GM12874 (cell line): ENCODE results near the gene MVB12B.

Experiments
- TF ChIP-seq, protein P1 (sequence below): IDR thresholded peaks from 2 replicates; pipeline ENCODE4 v1.5.1; 2011; ENCODE audit warnings: low read depth, mild to moderate bottlenecking, control low read depth, low read length, moderate library complexity; ENCODE audit not compliant: insufficient read depth

Gene MVB12B

DNA sequence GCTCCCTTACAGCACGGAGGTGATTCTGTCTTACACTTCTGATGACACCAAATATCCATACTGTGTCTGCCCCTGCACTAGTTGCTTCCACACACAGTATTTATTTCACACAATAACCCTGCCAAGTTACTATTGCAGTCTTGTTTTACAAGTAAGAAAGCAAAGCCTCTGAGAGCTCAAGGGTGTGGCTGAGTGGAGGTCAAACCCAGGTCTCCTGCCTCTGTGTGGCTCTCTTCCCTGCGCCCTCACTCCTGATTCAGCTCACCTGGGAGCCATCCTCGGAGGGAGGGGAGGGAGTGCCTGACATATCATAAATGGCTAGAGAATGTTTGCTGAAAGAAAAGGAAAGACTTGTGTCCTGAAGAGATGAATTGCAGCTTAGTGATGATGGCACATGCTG is 41.0 kb downstream of the MVB12B start:
- TF ChIP-seq, protein P1, sequence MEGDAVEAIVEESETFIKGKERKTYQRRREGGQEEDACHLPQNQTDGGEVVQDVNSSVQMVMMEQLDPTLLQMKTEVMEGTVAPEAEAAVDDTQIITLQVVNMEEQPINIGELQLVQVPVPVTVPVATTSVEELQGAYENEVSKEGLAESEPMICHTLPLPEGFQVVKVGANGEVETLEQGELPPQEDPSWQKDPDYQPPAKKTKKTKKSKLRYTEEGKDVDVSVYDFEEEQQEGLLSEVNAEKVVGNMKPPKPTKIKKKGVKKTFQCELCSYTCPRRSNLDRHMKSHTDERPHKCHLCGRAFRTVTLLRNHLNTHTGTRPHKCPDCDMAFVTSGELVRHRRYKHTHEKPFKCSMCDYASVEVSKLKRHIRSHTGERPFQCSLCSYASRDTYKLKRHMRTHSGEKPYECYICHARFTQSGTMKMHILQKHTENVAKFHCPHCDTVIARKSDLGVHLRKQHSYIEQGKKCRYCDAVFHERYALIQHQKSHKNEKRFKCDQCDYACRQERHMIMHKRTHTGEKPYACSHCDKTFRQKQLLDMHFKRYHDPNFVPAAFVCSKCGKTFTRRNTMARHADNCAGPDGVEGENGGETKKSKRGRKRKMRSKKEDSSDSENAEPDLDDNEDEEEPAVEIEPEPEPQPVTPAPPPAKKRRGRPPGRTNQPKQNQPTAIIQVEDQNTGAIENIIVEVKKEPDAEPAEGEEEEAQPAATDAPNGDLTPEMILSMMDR: no peak

DNA sequence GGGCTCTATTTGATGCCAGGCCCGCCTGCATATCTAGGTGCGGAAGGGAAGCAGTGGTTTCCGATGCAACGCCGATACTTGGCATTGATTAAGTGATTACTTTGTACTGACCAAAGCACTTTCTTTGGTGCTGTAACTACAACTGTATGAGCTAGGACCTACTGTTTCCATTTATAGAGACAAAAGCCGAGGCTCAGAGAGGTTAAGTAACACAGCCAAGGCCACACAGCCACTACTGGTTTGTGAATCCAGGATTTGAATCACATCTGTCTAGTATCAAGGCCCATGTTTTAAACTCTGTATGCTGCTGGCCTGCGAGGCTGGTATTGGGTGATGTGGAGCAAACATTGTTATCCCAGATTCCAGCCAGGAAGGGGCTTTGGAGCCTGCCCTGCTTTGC is 41.4 kb downstream of the MVB12B start:
- TF ChIP-seq, protein P1: no peak

DNA sequence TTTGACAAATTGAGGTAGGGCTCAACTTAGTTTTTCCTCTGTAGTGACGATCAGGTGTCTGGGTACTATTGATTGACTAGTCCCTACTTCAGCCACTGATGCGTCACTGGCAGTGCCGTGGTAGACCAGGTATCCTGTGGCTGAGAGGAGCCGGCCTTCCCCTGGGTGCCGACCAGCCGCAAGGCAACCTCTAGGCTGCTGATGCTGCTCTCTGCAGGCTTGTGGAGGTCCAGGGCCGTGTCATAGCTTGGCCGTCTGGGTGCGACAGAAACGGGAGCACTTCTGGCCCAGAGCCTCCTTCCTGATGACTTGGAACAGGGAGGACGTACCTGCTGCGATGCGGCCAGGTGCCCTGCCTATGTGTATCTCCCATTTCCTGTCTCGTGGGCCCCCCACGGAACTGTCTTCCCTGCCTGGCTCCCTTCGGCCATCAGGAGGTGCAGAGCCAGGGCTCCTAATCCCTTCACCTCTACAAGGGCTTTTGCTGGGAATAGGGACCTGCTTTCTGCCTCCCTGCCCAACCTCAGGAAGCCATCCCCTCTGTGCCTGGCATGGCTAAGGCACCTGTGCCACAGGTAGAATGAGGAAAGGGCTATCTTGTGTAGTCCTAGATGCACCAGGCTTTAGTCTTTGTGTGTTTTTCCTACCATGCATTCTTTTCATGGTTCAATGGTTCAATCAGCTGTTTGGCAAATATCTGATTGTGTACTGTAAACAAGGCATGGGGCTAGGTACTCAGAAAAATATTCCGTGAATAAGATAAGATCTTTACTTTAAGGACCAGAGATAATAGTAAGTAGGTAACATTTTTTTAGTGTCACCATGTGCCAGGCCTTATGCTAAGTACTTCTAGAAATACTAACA is 44.6 kb downstream of the MVB12B start:
- TF ChIP-seq, protein P1: no peak

DNA sequence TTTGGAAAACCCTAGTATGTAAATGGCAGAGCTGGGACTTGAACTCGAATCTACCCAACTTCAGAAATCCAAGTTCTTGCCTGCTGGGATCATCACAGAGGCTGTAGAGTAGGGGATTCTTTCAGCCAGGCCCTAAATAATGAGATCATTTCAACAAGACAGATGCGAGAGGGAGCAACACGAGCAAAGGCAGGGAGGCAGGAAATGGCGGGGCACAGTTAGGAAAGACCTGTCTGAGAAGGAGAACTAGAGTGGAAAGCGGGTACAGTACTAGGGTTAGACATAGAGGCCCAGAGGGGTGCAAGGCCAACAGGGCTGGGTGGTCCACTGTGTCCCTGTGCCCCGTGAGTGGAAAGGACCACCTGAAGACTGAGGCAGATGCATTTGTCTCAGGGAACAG is 46.1 kb downstream of the MVB12B start:
- TF ChIP-seq, protein P1: no peak

DNA sequence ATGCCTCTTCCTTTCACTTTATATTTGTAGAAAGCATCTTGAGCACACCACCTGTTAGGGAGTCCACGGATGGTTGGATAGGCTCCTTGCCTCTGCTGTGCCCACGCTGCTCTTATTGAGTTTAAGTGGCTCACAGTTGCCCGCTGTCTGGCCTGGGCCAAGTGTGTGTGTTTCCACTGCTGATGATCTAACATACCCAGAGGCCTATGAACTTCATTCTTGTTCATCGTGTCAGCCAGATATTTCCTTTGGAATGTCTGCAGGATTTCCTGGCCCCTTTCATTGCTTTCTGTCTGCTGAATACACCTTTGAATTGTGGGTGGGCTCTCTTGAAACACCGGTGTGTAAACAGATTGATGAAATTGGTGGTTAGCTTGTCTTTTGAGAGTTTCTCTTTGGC is 46.6 kb downstream of the MVB12B start:
- TF ChIP-seq, protein P1: no peak

DNA sequence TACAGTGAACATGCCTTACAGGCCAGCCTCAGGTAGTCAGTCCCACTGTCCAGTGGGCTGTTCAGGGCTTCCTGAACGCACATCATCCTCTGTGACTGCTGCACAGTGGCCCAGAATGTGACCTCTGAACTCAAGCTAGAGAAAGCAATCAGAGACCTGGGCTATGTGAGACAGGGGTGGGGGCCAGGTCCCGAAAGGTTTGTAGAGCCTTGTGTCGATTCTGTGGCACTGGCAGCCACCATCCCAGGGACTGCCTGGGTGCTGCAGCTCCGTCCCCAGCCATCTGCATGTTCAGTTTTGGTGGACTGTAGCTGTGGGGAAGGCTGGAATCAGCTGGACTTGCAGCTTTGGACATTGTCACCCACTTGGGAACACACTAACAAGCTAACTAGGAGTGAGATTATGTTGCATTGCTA is 47.7 kb downstream of the MVB12B start:
- TF ChIP-seq, protein P1: no peak

DNA sequence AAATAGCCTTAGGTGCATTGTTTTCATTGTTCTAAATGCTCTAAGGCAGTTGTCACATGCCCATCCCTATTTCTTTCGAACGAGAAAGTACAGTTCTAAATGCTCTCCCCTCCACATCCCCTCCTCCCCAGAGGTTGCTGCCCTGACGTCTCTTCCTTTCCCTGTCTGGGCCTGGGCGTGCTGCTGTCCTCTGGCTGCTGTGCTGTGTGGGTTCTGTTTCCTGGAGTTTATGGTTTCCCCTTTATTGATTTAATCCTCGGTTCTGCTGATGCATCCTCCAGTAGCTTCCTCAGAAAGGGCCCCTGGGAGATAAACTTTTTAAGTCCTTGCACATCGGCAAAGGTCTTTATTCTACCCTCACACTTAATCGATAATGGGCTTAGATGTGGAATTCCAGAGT is 48.8 kb downstream of the MVB12B start:
- TF ChIP-seq, protein P1: no peak
